Kasumi-1 (cell line): ENCODE data around the gene TARS3.

Experiments used
- DNase-seq, 2 experiments: peaks; one replicate each; lab custom pipeline; 2025; lab: John Stamatoyannopoulos, UW

The TARS3 gene

DNA sequence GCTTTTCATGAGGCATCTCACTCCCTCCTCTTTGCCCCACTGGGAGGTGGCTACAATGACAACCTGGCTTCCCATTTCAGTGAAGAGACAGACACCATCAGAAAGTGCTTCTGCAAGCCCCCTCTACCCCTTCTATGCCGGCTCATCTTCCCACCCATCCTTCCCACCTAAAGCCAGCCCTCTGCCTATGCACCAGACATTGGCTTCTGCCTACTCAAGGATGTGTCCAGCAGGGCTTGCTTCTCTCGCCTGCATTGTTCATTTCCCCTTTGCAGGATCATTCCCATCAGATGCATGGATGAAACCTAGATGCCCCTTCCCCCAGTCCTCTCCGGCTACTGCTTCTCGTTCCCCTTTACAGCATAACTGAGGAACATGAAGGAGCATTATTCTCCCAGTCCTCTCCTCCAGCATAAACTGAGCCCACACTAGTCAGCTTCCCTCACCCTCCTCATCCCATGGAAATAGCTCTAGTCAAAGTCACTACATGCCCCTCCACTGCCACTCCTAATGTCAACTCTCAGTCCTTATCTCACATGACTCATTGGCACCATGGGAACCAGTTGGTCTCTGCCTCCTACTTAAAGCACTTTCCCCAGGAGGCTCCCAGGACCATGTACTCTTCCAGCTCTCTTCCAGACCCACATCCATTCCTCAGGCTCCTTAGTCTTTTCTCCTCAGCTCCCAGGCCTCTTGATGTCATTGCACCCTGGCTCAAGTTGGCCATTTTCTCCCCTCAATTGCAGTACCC is 120.0 kb downstream of the TARS3 start:
- DNase-seq = no peak
